ENCODE measurements around the gene NRXN3. TPM values are rescaled to one million over a fixed set of nuclear protein-coding genes. Genes with fewer than 3 reads are reported as not detected.

NRXN3 gene
- total RNA-seq, 1 donor: 2.5 TPM

DNA sequence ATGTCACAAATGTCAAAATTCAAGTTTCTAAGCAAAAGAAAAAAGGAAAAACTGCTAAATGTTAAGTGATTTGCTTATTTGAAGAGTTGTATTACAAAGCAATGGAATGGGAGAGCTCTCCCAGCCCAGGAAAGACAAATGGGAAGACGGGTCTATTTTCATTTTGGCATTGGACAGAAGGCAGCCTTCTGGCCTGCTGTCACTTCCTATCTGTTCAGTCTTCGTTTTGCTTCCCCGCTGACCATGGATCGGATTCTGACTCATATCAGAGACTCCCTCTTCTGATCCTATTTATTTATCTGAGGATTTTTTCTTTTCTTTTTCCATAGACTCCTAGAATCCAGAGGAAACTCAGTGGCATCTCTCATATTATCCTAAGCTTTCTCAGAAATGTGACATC lies 1406.3 kb downstream of the NRXN3 start:
- Histone ChIP-seq H3K4me3 (ENCODE audit: insufficient read depth, low read length) (no peak overlapping the region), H3K4me1 (ENCODE audit: insufficient read depth, low read length) (peaks cover 7% of the 10 kb centered on the region), H4K20me1 (ENCODE audit: insufficient read depth, low read length) (no peaks in the 10 kb centered on the region), H3K4me2 (ENCODE audit: insufficient read depth, low read length) (no peak overlapping the region), H3K9me3 (ENCODE audit: low read depth, low read length) (no peaks in the 10 kb centered on the region), H3K36me3 (ENCODE audit: insufficient read depth, low read length) (no peaks in the 10 kb centered on the region), H3K27ac (ENCODE audit: low read depth, low read length) (no peak overlapping the region), H2AFZ (ENCODE audit: low read length) (peak overlapping the region; percentile 15), H3K27me3 (ENCODE audit: insufficient read depth, low read length) (no peaks in the 10 kb centered on the region), H3K79me2 (ENCODE audit: insufficient read depth, low read length) (no peaks in the 10 kb centered on the region)
- DNase-seq (ENCODE audit: insufficient read length, low spot score, missing footprints): no peak
- TF ChIP-seq, protein P1, sequence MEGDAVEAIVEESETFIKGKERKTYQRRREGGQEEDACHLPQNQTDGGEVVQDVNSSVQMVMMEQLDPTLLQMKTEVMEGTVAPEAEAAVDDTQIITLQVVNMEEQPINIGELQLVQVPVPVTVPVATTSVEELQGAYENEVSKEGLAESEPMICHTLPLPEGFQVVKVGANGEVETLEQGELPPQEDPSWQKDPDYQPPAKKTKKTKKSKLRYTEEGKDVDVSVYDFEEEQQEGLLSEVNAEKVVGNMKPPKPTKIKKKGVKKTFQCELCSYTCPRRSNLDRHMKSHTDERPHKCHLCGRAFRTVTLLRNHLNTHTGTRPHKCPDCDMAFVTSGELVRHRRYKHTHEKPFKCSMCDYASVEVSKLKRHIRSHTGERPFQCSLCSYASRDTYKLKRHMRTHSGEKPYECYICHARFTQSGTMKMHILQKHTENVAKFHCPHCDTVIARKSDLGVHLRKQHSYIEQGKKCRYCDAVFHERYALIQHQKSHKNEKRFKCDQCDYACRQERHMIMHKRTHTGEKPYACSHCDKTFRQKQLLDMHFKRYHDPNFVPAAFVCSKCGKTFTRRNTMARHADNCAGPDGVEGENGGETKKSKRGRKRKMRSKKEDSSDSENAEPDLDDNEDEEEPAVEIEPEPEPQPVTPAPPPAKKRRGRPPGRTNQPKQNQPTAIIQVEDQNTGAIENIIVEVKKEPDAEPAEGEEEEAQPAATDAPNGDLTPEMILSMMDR (IDR thresholded peaks at IDR 0.05; ENCODE audit: extremely low read depth, low read depth, low read length): no peak

DNA sequence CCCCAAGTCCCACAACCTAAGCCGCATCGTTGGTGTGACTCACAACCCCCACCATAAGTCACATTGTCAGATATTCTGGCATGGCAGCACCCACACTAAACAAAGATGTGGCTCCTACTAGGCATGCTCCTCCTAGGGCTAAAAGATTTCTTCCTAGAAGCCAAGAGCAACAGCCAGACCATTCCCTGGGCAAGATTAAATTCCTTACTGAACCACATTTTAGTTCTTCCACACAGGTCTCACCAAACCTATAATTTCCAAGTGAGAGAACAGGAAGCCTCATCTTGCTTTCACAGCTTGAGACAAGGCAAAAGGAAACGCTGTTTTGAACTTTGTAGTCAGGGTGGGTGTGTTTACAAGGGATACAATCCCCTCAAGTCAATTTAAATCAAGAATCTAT lies 1408.3 kb downstream of the NRXN3 start:
- no peak for DNase-seq (ENCODE audit: insufficient read length, low spot score, missing footprints)
- Histone ChIP-seq H3K4me2 (ENCODE audit: insufficient read depth, low read length) (peak overlapping the region; percentile 24), H3K4me1 (ENCODE audit: insufficient read depth, low read length) (peaks cover 15% of the 10 kb centered on the region), H3K27ac (ENCODE audit: low read depth, low read length) (peak overlapping the region; percentile 39), H4K20me1 (ENCODE audit: insufficient read depth, low read length) (no peaks in the 10 kb centered on the region), H3K4me3 (ENCODE audit: insufficient read depth, low read length) (no peak overlapping the region), H2AFZ (ENCODE audit: low read length) (no peak overlapping the region), H3K27me3 (ENCODE audit: insufficient read depth, low read length) (no peaks in the 10 kb centered on the region), H3K36me3 (ENCODE audit: insufficient read depth, low read length) (no peaks in the 10 kb centered on the region), H3K9me3 (ENCODE audit: low read depth, low read length) (no peaks in the 10 kb centered on the region), H3K79me2 (ENCODE audit: insufficient read depth, low read length) (no peaks in the 10 kb centered on the region)
- TF ChIP-seq, protein P1 (IDR thresholded peaks at IDR 0.05; ENCODE audit: extremely low read depth, low read depth, low read length): no peak

DNA sequence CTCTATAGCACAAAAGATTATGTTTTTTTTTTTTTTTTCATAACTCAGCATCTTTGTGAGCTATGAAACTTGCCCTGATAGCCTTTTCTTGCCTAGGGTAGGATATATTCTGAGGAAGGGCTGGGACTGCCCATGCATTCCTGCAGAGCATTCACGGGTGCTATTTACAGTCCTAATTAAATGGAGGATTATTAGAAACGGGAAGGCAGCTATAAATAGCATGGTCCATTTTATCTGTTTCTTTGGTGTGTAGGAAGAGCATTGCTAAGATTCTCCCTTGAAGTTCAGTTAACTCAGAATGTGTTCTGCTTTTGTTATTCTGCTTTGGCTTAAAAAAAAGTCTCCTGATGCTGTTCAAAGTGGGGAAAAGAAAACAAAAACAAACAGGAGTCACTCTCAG lies 1410.2 kb downstream of the NRXN3 start:
- H3K27ac ChIP-seq (ENCODE audit: low read depth, low read length): no peak overlapping the region
- H3K36me3 ChIP-seq (ENCODE audit: insufficient read depth, low read length): no peaks in the 10 kb centered on the region
- no peak for DNase-seq (ENCODE audit: insufficient read length, low spot score, missing footprints)
- no peaks in the 10 kb centered on the region for H3K79me2 ChIP-seq (ENCODE audit: insufficient read depth, low read length)
- H4K20me1 ChIP-seq (ENCODE audit: insufficient read depth, low read length): no peaks in the 10 kb centered on the region
- H3K4me1 ChIP-seq (ENCODE audit: insufficient read depth, low read length): peaks cover 32% of the 10 kb centered on the region
- H2AFZ ChIP-seq (ENCODE audit: low read length): no peak overlapping the region
- TF ChIP-seq, protein P1 (IDR thresholded peaks at IDR 0.05; ENCODE audit: extremely low read depth, low read depth, low read length): no peak
- no peak overlapping the region for H3K4me3 ChIP-seq (ENCODE audit: insufficient read depth, low read length)
- no peaks in the 10 kb centered on the region for H3K9me3 ChIP-seq (ENCODE audit: low read depth, low read length)
- H3K27me3 ChIP-seq (ENCODE audit: insufficient read depth, low read length): no peaks in the 10 kb centered on the region
- no peak overlapping the region for H3K4me2 ChIP-seq (ENCODE audit: insufficient read depth, low read length)

DNA sequence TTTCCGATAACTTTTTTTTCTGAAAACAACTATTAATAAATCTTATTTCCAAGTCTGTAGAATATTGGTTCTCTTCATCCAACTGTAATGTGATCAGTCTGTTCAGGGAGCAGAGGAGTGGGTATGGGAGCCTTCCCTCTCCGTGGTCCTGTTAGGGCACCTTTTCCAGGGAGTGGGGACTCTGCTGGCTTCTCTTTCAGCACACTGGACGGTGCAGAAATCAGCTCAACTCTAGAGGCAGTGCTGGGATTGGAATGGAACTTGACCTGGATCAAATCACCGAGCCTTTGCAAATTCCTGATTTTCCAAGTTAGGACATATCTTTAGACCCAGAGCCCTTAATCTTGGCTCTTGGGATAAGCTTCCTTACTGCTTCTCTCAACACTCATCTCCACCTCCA lies 1410.7 kb downstream of the NRXN3 start:
- no peak overlapping the region for H3K27ac ChIP-seq (ENCODE audit: low read depth, low read length)
- peaks cover 36% of the 10 kb centered on the region for H3K4me1 ChIP-seq (ENCODE audit: insufficient read depth, low read length)
- H3K4me2 ChIP-seq (ENCODE audit: insufficient read depth, low read length): no peak overlapping the region
- no peak overlapping the region for H3K4me3 ChIP-seq (ENCODE audit: insufficient read depth, low read length)
- H2AFZ ChIP-seq (ENCODE audit: low read length): no peak overlapping the region
- H3K36me3 ChIP-seq (ENCODE audit: insufficient read depth, low read length): no peaks in the 10 kb centered on the region
- TF ChIP-seq, protein P1 (IDR thresholded peaks at IDR 0.05; ENCODE audit: extremely low read depth, low read depth, low read length): no peak
- H3K9me3 ChIP-seq (ENCODE audit: low read depth, low read length): no peaks in the 10 kb centered on the region
- H3K79me2 ChIP-seq (ENCODE audit: insufficient read depth, low read length): no peaks in the 10 kb centered on the region
- DNase-seq (ENCODE audit: insufficient read length, low spot score, missing footprints): no peak
- no peaks in the 10 kb centered on the region for H4K20me1 ChIP-seq (ENCODE audit: insufficient read depth, low read length)
- H3K27me3 ChIP-seq (ENCODE audit: insufficient read depth, low read length): no peaks in the 10 kb centered on the region

Measured in osteoblast (primary cell).